Measurements from ENCODE around the gene ZNF81. TPM values are rescaled to one million over a fixed set of nuclear protein-coding genes. Genes with fewer than 3 reads are reported as not detected.
A peak's percentile ranks its signal among the peaks of the same experiment; 100 is the strongest.
"Not testable (repeated sequence)": the region's sequence is repeated elsewhere in the genome, so short reads cannot be mapped to it uniquely, and the experiment has no call there.

ZNF81 gene
- 2.6 and 2.8 TPM in 2 replicates for total RNA-seq

- DNase-seq (ENCODE audit: low read depth), result peak; percentile 77
- H3K36me3 ChIP-seq (ENCODE audit: control insufficient read depth, insufficient read depth, low read length), result no peaks in the 10 kb centered on the region
- no peaks in the 10 kb centered on the region for H3K27me3 ChIP-seq (ENCODE audit: control insufficient read depth, insufficient read depth, low read length)
- H3K4me3 ChIP-seq (ENCODE audit: low read depth, low read length), result peak within 1 kb of the TSS; percentile 61
- no peak for TF ChIP-seq CTCF (IDR thresholded peaks at IDR 0.05; ENCODE audit: insufficient read depth, low read length, poor library complexity, severe bottlenecking)
Observed at GRCh38 chrX:47836164-47837072, at the start of gene ZNF81. ZNF81 (plus strand) TSS chrX:47836902; CDS start chrX:47846268, 9,366 bp downstream.

GRCh38 chrX:47796433-47796906 lies 40.2 kb upstream of the ZNF81 start:
- Histone ChIP-seq H3K4me3 (ENCODE audit: low read depth, low read length) (no peak overlapping the region), H3K27me3 (ENCODE audit: control insufficient read depth, insufficient read depth, low read length) (no peaks in the 10 kb centered on the region), H3K36me3 (ENCODE audit: control insufficient read depth, insufficient read depth, low read length) (no peaks in the 10 kb centered on the region)
- TF ChIP-seq CTCF (IDR thresholded peaks at IDR 0.05; ENCODE audit: insufficient read depth, low read length, poor library complexity, severe bottlenecking), result no peak
- no peak for DNase-seq (ENCODE audit: low read depth)

- no peak for TF ChIP-seq CTCF (IDR thresholded peaks at IDR 0.05; ENCODE audit: insufficient read depth, low read length, poor library complexity, severe bottlenecking)
Observed at GRCh38 chrX:47797084-47797483, 39.6 kb upstream of the ZNF81 start.

GRCh38 chrX:47798861-47799260 lies 37.8 kb upstream of the ZNF81 start:
- no peak for DNase-seq (ENCODE audit: low read depth)
- no peaks in the 10 kb centered on the region for H3K27me3 ChIP-seq (ENCODE audit: control insufficient read depth, insufficient read depth, low read length)
- no peak overlapping the region for H3K4me3 ChIP-seq (ENCODE audit: low read depth, low read length)
- no peaks in the 10 kb centered on the region for H3K36me3 ChIP-seq (ENCODE audit: control insufficient read depth, insufficient read depth, low read length)
- no peak for TF ChIP-seq CTCF (IDR thresholded peaks at IDR 0.05; ENCODE audit: insufficient read depth, low read length, poor library complexity, severe bottlenecking)

More at GRCh38 chrX:47797084-47797483, 39.6 kb upstream of the ZNF81 start:
- no peaks in the 10 kb centered on the region for H3K27me3 ChIP-seq (ENCODE audit: control insufficient read depth, insufficient read depth, low read length)
- H3K4me3 ChIP-seq (ENCODE audit: low read depth, low read length), result no peak overlapping the region
- no peak for DNase-seq (ENCODE audit: low read depth)
- no peaks in the 10 kb centered on the region for H3K36me3 ChIP-seq (ENCODE audit: control insufficient read depth, insufficient read depth, low read length)

GRCh38 chrX:47802589-47802988 lies 34.1 kb upstream of the ZNF81 start:
- no peak for TF ChIP-seq CTCF (IDR thresholded peaks at IDR 0.05; ENCODE audit: insufficient read depth, low read length, poor library complexity, severe bottlenecking)
- DNase-seq (ENCODE audit: low read depth), result no peak

GRCh38 chrX:47803103-47803502 lies 33.6 kb upstream of the ZNF81 start:
- not testable (repeated sequence) for DNase-seq (ENCODE audit: low read depth); H3K27me3 ChIP-seq (ENCODE audit: control insufficient read depth, insufficient read depth, low read length); H3K4me3 ChIP-seq (ENCODE audit: low read depth, low read length); H3K36me3 ChIP-seq (ENCODE audit: control insufficient read depth, insufficient read depth, low read length)

More at GRCh38 chrX:47802589-47802988, 34.1 kb upstream of the ZNF81 start:
- Histone ChIP-seq H3K4me3 (ENCODE audit: low read depth, low read length) (no peak overlapping the region), H3K27me3 (ENCODE audit: control insufficient read depth, insufficient read depth, low read length) (no peaks in the 10 kb centered on the region), H3K36me3 (ENCODE audit: control insufficient read depth, insufficient read depth, low read length) (no peaks in the 10 kb centered on the region)

Data from kidney epithelial cell (primary cell).